Fibroblast of mammary gland (primary cell): Measurements from ENCODE around the gene ASTN2.
A peak's percentile ranks its signal among the peaks of the same experiment; 100 is the strongest.
"Not testable (repeated sequence)": the region's sequence is repeated elsewhere in the genome, so short reads cannot be mapped to it uniquely, and the experiment has no call there.

Experiments used
- DNase-seq: peaks from one replicate; pipeline ENCODE4 v3.0.0-alpha.2; 2010; ENCODE audit warnings: low read depth
- H3K4me3 ChIP-seq: 2 replicates; pipeline ENCODE4 v1.5.1; 2011; ENCODE audit warnings: low read depth, mild to moderate bottlenecking, low read length, moderate library complexity; ENCODE audit not compliant: control insufficient read depth
- TF ChIP-seq, protein P1 (sequence below): conservative IDR thresholded peaks from 2 replicates; pipeline ENCODE4 v1.5.1; 2011; ENCODE audit warnings: low read depth, low read length, inconsistent platforms; ENCODE audit not compliant: control insufficient read depth, insufficient read depth

ASTN2 gene

DNA sequence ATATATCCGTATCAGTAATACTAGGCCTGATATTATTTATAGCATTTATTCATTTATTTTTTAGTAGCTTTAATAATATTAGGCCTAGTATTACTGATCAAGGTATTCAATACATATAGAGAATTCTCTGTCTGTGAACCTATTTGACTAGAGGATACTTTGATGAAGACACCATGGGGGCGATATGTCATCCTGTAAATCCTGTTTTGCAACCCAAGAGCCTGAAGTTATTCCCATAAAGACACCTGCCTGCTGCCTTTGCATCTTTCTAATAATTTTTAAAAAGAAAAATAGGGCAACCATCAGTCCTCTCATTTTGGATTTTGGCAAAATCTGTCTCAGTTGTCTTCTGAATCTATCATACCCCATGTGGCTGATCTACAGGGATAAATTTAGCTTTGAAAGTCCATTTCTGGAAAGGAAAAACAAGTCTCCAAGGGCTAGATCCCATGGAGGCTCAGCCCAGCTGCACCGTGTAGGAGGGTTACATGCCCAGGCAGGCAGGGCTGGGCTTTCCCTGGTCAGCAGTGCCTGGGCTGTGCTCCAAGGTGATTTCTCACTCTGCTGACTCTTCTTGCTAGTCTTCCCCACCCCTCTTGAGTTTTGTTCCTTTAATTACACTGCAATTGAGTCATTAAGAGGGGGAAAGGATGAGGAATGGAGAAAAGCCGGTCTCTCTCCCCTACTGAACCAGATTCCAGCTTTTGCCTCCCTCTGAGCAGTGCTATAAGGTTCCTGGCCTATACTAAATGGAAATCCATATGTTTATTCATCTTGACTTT, 558.8 kb downstream of the ASTN2 start:
- peak; percentile 20 for DNase-seq
- H3K4me3 ChIP-seq, result no peak overlapping the region
- TF ChIP-seq, protein P1, sequence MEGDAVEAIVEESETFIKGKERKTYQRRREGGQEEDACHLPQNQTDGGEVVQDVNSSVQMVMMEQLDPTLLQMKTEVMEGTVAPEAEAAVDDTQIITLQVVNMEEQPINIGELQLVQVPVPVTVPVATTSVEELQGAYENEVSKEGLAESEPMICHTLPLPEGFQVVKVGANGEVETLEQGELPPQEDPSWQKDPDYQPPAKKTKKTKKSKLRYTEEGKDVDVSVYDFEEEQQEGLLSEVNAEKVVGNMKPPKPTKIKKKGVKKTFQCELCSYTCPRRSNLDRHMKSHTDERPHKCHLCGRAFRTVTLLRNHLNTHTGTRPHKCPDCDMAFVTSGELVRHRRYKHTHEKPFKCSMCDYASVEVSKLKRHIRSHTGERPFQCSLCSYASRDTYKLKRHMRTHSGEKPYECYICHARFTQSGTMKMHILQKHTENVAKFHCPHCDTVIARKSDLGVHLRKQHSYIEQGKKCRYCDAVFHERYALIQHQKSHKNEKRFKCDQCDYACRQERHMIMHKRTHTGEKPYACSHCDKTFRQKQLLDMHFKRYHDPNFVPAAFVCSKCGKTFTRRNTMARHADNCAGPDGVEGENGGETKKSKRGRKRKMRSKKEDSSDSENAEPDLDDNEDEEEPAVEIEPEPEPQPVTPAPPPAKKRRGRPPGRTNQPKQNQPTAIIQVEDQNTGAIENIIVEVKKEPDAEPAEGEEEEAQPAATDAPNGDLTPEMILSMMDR, result no peak

DNA sequence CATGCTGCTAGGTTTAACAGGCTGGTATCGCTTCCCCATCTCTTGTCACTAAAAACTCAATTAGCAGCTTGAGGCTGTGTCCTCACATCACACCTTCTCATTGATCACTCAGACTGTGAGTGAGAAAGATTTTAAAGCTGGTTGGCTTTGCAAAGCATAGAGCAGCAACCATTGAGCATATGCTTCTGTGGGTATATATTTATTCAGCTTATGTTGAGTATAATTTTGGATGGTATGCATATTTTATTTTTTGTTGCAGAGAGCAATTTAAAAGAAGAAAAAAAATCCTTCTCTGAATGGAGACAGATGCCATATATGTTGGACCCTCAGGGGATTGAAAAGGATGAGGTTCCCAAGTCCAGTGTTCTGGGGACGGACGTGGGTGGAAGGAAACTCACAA, 565.1 kb downstream of the ASTN2 start:
- TF ChIP-seq, protein P1, result no peak
- no peak for DNase-seq
- no peak overlapping the region for H3K4me3 ChIP-seq

- DNase-seq, result no peak
- TF ChIP-seq, protein P1, result no peak
- no peak overlapping the region for H3K4me3 ChIP-seq
Measured at GRCh38 chr9:116844621-116845020, 570.2 kb downstream of the ASTN2 start.

GRCh38 chr9:116843863-116844620, 570.8 kb downstream of the ASTN2 start:
- DNase-seq, result no peak
- TF ChIP-seq, protein P1, result no peak
- H3K4me3 ChIP-seq, result no peak overlapping the region

DNA sequence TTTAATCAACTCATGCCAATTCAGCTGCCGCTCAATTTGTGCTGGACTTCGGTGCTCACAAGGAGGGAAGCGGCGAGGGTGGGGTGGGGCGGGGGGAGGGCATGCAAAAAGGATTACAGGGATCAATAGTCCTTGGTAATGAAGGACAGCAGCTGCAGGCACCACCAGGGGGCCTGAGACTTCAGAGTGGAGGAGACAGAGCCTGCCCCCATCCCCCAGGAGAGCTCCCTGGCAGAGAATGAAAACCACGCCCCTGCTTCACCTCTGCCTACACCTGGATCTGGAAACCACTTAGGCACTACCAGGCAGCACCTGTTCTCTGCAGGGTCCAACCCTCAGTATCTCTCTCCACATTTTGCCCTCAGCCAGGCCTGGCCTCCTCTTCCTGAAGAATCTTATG, 572.2 kb downstream of the ASTN2 start:
- H3K4me3 ChIP-seq, result no peak overlapping the region
- DNase-seq, result no peak
- TF ChIP-seq, protein P1, result no peak

- not testable (repeated sequence) for H3K4me3 ChIP-seq, DNase-seq
Measured at GRCh38 chr9:116838468-116838867, 576.4 kb downstream of the ASTN2 start.
